ENCODE results near the gene ABLIM1.

Gene ABLIM1

GRCh38 chr10:114478281-114478680 is 179.8 kb downstream of the ABLIM1 start:
- no peak for TF ChIP-seq SIN3A (IDR thresholded peaks at IDR 0.05; ENCODE audit: borderline replicate concordance, insufficient read depth, low read length)
- no peak for TF ChIP-seq REST (IDR thresholded peaks at IDR 0.05; ENCODE audit: insufficient read depth in 1 of 2, low read depth in 2 of 2, low read length in 2 of 2)
- no peak for TF ChIP-seq FOXP2 (optimal IDR thresholded peaks at IDR 0.05; ENCODE audit: borderline replicate concordance, extremely low read depth, extremely low read length, insufficient read depth)

GRCh38 chr10:114477285-114477684 is 180.8 kb downstream of the ABLIM1 start:
- TF ChIP-seq SIN3A (IDR thresholded peaks at IDR 0.05; ENCODE audit: borderline replicate concordance, insufficient read depth, low read length): no peak
- no peak for TF ChIP-seq POLR2AphosphoS5 (IDR thresholded peaks at IDR 0.05; ENCODE audit: low read depth, low read length)
- TF ChIP-seq TAF1 (IDR thresholded peaks at IDR 0.05; ENCODE audit: borderline replicate concordance, insufficient read depth, low read length): no peak
- no peak for TF ChIP-seq REST (IDR thresholded peaks at IDR 0.05; ENCODE audit: insufficient read depth in 1 of 2, low read depth in 2 of 2, low read length in 2 of 2)
- TF ChIP-seq FOXP2 (optimal IDR thresholded peaks at IDR 0.05; ENCODE audit: borderline replicate concordance, extremely low read depth, extremely low read length, insufficient read depth): no peak

- TF ChIP-seq FOXP2 (optimal IDR thresholded peaks at IDR 0.05; ENCODE audit: borderline replicate concordance, extremely low read depth, extremely low read length, insufficient read depth) (no peak), POLR2AphosphoS5 (IDR thresholded peaks at IDR 0.05; ENCODE audit: low read depth, low read length) (no peak), SIN3A (IDR thresholded peaks at IDR 0.05; ENCODE audit: borderline replicate concordance, insufficient read depth, low read length) (no peak), REST (IDR thresholded peaks at IDR 0.05; ENCODE audit: insufficient read depth in 1 of 2, low read depth in 2 of 2, low read length in 2 of 2) (no peak), TAF1 (IDR thresholded peaks at IDR 0.05; ENCODE audit: borderline replicate concordance, insufficient read depth, low read length) (no peak)
Measured at GRCh38 chr10:114474989-114475388, 183.1 kb downstream of the ABLIM1 start.

GRCh38 chr10:114473776-114474175 is 184.3 kb downstream of the ABLIM1 start:
- TF ChIP-seq TAF1 (IDR thresholded peaks at IDR 0.05; ENCODE audit: borderline replicate concordance, insufficient read depth, low read length) (no peak), POLR2AphosphoS5 (IDR thresholded peaks at IDR 0.05; ENCODE audit: low read depth, low read length) (no peak), REST (IDR thresholded peaks at IDR 0.05; ENCODE audit: insufficient read depth in 1 of 2, low read depth in 2 of 2, low read length in 2 of 2) (no peak), FOXP2 (optimal IDR thresholded peaks at IDR 0.05; ENCODE audit: borderline replicate concordance, extremely low read depth, extremely low read length, insufficient read depth) (no peak), SIN3A (IDR thresholded peaks at IDR 0.05; ENCODE audit: borderline replicate concordance, insufficient read depth, low read length) (no peak)

GRCh38 chr10:114472877-114473253 is 185.2 kb downstream of the ABLIM1 start:
- TF ChIP-seq FOXP2 (optimal IDR thresholded peaks at IDR 0.05; ENCODE audit: borderline replicate concordance, extremely low read depth, extremely low read length, insufficient read depth) (no peak), POLR2AphosphoS5 (IDR thresholded peaks at IDR 0.05; ENCODE audit: low read depth, low read length) (no peak), TAF1 (IDR thresholded peaks at IDR 0.05; ENCODE audit: borderline replicate concordance, insufficient read depth, low read length) (no peak), REST (IDR thresholded peaks at IDR 0.05; ENCODE audit: insufficient read depth in 1 of 2, low read depth in 2 of 2, low read length in 2 of 2) (no peak), SIN3A (IDR thresholded peaks at IDR 0.05; ENCODE audit: borderline replicate concordance, insufficient read depth, low read length) (no peak)
